Measurements from ENCODE around the gene ARHGAP33.
"Not testable (repeated sequence)": the region's sequence is repeated elsewhere in the genome, so short reads cannot be mapped to it uniquely, and the experiment has no call there.

The ARHGAP33 gene

DNA sequence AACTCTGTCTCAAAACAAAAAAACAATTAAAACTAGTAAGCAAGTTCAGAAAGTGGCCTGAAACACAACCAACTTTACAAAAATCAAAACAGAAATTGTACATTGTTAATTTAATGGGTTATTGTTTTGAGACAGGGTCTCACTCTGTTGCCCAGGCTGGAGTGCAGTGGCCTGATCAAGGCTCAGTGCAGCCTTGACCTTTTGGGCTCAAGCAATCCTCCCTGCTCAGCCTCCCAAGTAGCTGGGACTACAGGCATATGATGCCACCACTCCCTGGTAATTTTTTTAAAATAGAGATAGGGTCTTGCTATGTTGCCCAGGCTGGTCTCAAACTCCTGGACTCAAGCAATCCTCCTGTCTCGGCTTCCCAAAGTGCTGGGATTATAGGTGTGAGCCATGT lies 20.2 kb downstream of the ARHGAP33 start:
- not testable (repeated sequence) for DNase-seq (ENCODE audit: low read depth)

DNA sequence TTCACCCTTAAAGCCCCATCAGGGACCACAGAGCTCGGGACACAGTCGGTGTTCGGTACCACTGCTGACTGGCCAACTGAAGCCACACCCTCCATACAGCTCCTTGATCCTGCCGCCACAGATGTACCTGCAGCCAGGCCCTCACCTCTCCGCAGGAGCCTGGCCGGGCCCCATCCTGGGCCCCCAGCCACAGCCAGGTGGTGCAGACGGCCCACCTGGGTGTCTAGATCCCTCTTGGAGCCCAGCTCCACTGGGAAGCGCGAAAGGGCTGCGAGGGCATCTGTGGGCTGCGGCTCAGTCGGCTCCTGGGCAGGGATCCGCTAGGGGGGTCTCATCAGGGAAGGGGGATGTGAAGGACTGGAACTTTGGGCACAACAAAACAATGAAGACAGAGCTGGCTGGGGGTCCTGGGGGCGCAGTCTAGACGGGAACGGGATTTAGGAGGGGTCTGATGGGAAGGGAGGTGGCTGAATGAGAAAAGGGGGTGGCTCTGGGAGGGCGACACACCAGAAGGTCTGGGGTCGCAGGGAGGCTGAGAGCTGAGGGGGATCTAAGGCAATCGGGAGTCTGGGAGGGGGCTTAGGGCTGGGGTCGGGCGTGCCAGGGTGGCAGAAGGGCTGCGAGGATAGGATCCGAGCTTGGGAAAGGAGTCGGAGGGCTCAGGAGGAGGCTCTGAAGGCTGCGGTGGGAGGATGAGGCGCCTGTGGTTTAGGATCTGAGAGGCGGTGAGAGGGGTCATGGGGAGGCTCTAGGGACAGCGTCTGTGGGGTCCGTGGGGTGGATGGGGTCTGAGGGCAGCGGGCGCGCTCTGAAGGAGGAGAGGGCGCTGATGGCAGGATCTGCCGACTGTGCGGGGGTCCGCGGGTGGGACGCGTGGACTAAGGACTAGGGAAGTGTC lies 21.5 kb downstream of the ARHGAP33 start:
- no peak for DNase-seq (ENCODE audit: low read depth)

DNA sequence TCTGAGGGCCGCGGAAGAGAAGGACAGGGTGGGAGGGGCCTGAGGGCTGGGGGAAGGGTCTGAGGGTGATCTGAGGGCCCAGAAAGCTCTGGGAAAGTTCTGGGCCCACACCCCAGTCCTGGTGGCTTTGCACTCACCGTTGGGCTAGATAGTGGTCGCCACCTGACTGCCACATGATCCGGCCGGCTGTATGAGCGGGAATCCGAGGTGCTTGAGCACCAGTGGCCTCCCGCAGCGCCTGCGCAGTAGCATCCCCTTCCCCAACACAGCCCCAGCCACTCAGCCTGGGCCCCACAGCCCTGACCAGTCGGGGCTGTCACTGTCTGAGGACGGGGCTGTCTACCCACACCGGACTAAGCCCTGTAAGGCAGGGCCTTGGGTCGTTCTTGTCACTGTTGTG lies 22.3 kb downstream of the ARHGAP33 start:
- no peak for DNase-seq (ENCODE audit: low read depth)

DNA sequence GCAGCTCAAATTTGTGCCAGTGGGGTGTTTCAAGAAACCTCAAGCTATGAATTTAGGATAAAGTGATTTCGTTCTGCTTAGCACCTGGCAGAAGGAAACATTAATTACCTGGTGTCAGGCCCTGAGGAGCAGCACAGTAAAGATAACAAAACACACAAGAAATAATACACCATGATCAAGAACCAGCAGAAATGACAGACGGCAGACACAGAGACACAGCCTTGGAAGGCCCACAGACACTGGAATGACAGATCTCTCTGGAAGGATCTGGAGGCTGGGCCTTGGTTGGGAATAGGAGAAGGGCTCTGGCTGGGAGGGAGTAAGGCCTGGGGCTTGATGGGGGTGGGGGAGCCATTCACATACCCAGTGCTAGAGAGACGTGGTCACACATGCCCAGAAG lies 26.5 kb downstream of the ARHGAP33 start:
- no peak for DNase-seq (ENCODE audit: low read depth)

DNA sequence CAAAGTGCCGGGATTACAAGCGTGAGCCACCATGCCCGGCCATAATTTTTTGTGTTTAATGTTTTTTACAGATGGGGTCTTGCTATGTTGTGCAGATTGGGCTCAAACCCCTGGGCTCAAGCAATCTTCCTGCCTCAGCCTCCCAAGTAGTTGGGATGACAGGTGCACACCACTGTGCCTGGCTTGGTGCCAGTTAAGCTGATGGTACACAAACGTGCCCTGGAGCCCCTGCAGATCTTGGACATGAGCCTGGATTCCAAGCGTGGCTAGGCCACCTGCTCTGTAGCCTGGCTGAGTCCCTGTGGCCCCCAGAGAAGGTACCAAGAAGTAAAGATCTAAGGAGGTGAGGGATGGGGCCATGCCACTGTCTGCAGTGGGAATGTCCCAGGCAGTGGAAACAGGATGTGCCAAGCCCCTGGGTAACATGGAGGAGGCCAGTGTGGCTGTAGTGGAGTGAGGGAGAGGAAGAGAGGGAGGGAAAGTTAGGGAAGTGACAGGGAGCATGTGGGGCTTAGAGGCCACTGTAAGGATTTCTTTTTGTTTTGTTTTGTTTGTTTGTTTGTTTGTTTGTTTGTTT lies 30.2 kb downstream of the ARHGAP33 start:
- no peak for DNase-seq (ENCODE audit: low read depth)

DNA sequence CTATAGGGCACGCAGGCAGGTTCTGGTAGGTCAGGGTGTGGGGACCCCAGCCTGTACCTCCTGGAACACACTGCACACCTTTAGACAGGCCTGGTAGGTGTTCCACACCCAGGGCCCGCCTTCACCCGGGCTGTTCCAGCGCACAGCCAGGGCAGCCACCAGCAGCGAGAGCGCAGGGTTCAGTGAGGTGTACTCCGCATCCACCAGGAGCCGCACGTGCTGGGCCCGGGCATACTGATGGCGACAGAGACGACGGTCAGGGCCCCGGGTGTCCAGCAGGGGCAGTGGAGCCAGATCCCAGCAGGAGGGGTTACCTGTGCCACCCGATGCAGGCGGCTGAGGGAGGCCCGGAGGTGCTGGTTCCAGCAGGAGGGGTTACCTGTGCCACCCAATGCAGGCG lies 31.2 kb downstream of the ARHGAP33 start:
- DNase-seq (ENCODE audit: low read depth): no peak

DNA sequence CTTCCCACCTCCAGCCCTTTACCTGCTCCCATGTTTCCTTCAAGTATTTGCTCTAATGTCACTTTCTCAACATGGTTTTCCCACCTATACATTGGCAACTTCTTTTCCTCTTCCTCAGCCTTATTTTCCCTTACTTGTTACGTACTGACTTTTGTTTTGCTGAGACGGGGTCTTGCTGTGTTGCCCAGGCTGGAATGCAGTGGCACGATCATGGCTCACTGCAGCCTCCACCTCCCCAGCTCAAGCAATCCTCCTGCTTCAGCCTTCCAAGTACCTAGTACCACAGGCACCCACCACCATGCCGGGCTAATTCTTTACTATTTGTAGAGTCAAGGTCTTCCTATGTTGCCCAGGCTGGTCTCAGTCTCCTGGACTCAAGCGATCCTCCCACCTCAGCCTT lies 32.3 kb downstream of the ARHGAP33 start:
- DNase-seq (ENCODE audit: low read depth): no peak

DNA sequence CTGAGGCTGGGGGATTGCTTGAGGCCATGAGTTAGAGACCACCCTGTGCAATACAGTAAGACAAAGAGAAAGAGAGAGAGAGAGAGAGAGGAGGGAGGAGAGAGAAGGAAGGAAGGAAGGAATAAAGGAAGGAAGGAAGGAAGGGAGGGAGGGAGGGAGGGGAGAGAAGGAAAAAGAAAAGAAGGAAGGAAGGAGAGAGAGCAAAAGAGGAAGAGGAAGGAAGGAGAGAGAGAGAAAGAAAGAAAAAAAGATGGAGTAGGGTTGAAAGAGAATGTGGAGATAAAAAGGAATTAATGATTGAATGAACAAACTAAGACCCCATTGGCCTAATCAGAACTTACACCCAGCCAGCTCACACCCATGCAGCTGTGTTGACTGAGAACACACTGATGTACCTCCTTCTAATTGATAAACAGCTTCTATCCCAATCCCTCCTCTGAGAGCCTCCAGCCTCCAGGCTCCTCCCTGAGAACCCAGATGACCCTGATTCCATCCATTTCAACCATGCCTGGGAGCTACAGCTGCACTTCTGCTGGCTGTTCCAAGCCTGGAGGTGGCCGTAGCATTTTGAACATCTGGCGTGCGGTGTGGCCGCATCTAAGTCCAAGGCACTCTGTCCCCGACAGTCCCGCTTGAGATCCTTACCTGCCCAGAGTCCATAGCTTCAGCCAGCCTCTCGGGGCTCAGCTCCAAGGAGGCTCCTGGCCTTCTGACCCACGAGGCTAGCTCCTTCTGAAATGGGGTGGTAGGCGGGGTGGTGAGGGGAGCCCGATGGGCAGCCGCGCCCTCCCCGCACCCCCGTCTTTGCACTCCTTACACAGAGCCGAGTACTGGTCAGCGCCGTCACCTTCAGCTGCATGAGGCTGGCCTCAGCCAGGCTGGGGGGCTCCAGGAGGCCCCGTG lies 36.2 kb downstream of the ARHGAP33 start:
- no peak for DNase-seq (ENCODE audit: low read depth)

DNA sequence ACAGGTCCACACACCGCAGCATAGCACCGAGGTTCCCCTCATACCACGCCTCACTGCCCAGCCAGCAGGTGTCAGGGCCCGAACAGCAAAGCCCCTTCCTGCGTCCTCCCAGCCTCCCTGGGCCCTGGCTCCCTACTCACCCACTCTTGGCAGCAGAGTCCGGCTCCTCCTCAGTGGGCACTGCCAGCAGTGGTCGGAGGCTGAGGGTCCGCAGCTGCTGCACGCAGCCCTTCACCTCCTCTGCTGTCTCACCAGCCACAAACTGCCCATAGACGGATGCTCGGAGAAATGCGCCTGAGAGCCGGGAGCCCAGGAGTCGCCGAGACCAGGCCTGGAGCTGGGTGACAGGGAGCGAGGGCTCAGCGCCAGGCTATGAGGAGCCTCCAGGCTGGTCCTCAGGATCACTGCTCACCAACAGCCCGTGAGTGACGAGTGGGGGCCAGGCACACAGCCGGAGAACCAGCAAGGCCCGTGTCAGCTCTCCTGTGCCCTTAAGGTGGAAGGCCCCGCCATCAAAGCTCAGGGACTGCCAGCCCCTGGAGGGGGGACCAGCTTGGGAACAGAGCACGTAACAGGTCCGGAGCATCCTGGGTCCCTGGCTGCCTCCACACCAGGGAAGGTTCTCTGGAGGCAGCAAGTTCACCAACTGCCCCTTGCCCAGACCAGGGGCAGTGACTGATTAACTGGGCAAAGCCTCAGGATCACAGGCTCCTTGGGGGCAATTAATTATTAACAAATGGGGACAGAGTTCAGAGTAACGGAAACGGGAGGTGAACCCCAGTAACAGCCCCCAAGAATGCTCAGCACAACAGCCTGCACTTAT lies 37.1 kb downstream of the ARHGAP33 start, which contains the start of gene PRODH2:
Gene PRODH2 (minus strand): TSS at position 626 of the 823 bp plus-strand sequence. CDS start 40 bp downstream, at position 586.
- DNase-seq (ENCODE audit: low read depth): no peak

DNA sequence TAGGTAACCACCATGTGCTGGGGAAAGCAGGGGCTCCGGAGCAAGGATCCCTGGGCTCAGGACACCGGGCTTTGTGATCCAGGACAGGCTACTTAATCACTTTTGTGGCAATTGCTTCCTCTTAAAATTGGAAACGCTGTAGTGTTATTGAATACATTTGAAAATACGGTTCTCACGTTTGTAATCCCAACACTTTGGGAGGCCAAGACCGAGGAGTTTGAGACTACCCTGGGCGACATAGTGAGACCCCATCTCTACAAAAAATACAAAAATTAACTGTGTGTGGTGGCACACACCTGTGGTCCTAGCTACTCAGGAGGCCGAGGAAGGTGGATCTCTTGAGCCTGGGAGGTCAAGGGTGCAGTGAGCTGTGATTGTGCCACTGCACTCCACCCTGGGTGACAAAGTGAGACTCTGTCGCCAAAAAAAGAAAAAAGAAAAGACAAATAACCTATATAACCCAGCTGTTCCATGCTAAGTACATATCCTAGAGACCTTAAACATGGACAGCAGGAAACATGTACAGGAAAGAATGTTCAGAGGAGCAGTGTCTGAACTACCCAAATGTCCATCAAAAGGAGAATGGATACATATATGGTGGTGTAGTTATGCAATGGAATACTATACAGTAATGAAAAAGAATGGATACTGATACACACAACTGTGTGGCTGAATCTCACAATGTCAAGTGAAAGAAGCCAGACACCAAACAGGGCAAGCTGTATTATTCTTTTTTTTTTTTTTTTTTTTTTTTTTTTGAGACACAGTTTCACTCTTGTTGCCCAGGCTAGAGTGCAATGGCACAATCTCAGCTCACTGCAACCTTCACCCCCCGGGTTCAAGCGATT lies 37.9 kb downstream of the ARHGAP33 start:
- no peak for DNase-seq (ENCODE audit: low read depth)

DNA sequence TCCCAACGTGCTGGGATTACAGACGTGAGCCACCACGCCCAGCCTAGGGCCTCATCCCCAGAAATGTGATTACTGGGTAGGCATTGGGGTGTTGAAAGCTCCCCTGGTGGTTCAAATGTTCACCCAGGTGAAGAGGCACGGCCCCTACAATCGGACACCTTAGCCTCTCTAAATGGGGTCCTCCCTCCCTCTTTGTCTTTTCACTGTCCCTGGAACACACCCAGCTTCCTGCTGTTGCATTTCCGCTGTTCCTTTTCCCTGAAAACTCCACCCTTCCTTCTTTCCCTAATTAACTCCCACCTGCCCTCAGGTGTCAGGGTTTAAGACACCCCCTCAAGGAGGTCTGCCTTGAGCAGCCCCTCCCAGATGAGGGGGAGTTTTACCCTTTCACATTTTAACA lies 40.9 kb downstream of the ARHGAP33 start:
- no peak for DNase-seq (ENCODE audit: low read depth)

DNA sequence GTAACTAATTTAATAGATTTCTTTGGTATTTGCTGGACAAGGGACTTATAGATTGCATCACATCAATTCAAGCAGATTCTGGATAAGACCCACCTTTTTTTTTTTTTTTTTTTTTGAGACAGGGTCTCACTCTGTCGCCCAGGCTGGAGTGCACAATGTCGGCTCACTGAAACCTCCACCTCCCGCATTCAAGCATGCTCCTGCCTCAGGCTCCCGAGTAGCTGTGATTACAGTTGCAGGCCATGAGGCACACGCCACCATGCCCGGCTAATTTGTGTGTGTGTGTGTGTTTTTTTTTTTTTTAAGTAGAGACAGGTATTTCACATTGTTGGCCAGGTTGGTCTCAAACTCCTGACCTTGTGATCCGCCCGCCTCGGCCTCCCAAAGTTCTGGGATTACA lies 41.5 kb downstream of the ARHGAP33 start:
- no peak for DNase-seq (ENCODE audit: low read depth)

DNA sequence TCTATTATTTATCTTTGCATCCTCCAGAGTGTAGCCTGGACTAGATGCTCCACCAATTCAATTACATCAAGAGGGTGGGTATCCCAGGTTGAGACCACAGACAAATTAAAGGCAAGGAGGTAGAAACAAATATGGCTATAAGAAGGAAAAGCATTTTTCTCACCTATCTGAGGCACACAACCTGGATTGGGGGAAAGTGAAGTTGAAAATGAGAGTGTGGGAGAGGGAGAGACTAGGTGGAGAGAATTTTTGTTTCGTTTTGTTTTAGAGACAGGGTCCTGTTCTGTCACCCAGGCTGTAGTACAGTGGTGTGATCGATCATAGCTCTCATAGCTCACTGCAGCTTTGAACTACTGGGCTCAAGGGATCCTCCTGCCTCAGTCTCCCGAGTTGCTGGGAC lies 43.1 kb downstream of the ARHGAP33 start:
- DNase-seq (ENCODE audit: low read depth): no peak

DNA sequence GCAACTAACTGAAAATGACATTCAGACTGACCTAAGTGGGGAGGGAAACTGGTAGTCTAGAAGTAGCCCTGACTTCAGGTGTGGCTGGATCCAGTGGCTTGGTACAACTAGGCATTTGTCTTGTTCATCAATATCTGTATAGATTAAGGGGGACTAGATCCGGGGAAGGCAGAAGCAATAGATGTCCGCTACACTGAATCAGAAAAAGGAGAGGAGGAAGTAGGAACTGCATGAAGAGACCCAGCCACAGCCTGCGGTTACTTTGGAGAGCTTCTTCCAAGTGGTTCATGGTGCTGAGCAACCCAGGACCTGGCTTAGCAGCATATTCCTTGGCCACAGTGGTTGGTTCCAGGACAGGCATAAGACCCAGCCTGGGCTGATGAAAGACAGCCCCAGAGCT lies 47.2 kb downstream of the ARHGAP33 start:
- DNase-seq (ENCODE audit: low read depth): no peak

DNA sequence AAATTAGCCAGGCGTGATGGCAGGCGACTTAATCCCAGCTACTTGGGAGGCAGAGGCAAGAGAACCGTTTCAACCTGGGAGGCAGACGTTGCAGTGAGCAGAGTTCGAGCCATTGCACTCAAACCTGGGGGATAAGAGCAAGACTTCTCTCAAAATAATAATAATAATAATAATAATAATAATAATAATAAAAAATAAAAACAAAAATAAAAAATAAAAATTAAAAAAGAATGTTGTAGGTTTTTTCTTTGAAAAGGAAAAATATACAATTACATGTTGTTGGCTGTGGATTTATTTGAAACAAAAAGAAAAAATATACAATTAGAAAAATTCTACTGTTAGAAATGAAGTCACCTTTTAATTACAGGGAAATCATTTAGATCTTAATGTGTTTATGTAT lies 48.8 kb downstream of the ARHGAP33 start:
- DNase-seq (ENCODE audit: low read depth): no peak

DNA sequence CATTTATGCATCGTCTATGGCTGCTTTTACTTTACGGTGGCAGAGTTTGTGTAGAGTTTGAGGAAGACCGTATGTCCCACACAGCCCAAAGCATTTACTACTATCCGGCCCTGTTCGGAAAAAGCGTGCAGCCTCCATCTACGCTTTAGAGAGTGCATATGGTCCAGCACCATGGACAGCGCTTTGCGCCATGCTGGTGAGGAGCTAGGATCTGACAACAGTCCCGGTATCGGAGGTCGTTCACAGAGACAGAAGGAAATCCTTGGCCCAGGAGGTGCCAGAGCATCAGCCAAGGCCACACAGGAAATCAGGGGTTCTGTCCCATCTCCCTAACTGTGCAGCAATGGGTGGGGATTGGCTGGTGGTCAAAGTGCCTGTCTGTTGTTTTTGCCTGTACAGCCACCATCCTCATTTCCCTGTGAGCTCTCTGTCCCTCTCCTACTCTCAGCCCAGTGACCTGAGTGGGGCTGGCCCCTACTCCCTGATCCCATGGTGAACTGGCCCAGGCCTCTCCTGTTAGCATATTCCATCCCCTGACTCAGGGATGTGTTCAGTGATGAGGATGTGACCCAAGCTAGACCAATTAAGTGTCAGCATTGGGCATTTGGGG lies 53.4 kb downstream of the ARHGAP33 start:
- peak; percentile 26 for DNase-seq (ENCODE audit: low read depth)

DNA sequence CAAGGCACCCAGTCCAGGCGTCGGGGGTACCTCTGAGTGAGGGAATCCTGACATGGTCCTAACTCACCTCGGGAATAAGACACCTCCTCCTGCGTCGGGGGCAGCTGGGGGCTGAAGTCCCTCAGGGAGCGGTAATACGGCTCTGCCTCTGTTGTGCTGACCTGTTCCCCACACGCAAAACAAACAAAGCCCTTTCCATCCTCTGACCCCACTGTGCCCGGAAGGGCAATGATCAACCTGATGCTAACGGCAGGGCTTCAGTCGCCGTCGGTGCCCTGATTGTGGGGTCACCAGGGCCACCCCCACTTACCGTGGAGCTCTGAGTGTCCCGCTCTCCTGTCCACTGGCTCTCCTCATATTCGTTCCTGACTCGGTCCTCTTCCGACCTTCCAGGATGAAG lies 55.6 kb downstream of the ARHGAP33 start:
- no peak for DNase-seq (ENCODE audit: low read depth)

DNA sequence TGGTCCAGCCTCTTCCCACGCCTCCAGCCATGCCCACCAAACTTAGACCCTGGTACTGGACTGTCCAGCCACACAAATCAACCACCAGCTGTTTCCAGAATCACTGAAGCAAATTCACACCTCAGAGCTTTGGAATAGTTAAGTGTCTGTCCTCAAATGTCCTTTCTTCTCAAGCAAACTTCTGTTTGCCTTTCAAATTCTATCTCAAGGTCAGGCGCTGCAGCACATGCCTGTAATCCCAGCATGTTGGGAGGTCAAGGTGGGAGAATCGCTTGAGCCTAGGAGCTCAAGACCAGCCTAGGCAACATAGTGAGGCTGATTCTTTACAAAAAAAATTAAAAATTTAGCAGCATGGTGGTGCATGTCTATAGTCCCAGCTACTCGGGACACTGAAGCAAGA lies 56.7 kb downstream of the ARHGAP33 start:
- DNase-seq (ENCODE audit: low read depth): no peak

DNA sequence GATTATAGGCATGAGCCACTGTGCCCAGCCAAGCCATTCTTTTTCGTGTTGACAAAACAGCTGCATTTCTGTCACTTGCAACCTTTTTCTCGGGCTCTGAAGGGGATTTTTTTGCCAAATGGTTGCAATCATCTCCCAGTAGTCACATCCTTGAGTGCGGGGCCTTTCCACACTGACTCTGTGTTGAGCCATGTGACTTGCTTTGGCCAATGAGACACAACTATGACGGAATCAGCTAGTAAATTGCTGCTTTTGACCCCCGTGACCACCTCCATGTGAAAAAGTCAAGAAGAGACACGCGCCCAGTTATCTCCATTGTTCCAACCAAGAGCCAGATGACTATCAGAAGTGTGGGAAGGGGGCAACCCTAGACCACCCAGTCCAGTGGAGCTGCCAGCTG lies 58.6 kb downstream of the ARHGAP33 start:
- DNase-seq (ENCODE audit: low read depth): no peak

DNA sequence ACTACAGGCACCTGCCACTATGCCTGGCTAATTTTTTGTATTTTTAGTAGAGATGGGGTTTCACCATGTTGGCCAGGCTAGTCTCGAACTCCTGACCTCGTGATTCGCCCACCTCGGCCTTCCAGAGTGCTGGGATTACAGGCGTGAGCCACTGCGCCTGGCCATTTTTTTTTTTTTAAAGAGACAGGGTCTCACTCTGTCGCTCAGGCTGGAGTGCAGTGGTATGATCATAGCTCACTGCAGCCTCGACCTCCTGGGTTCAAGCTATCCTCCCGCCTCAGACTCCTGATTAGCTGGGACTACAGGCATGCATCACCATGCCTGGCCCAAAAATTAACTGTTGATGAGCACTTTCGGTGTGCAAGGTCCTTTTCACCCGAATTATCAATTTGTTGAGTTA lies 60.7 kb downstream of the ARHGAP33 start:
- not testable (repeated sequence) for DNase-seq (ENCODE audit: low read depth)

All from T follicular helper cell (primary cell).